ENCODE data around the gene RRAS.
"Not testable (repeated sequence)": the region's sequence is repeated elsewhere in the genome, so short reads cannot be mapped to it uniquely, and the experiment has no call there.

The RRAS gene

GRCh38 chr19:49636233-49636932 lies 3.6 kb downstream of the RRAS start:
- Histone ChIP-seq H3K9ac (ENCODE audit: low read depth, low read length) (no peak overlapping the region), H3K9me3 (ENCODE audit: control insufficient read depth, insufficient read depth, low read length) (no peaks in the 10 kb centered on the region), H3K4me1 (ENCODE audit: insufficient read depth, low read length) (peaks cover 3% of the 10 kb centered on the region; the same call in 1 of the 2 replicates), H3K36me3 (ENCODE audit: insufficient read depth, low read length) (no peaks in the 10 kb centered on the region)

GRCh38 chr19:49635530-49636232 lies 4.3 kb downstream of the RRAS start:
- Histone ChIP-seq H3K9ac (ENCODE audit: low read depth, low read length) (no peak overlapping the region), H3K4me1 (ENCODE audit: insufficient read depth, low read length) (peaks cover 3% of the 10 kb centered on the region; the same call in 1 of the 2 replicates), H3K9me3 (ENCODE audit: control insufficient read depth, insufficient read depth, low read length) (no peaks in the 10 kb centered on the region), H3K36me3 (ENCODE audit: insufficient read depth, low read length) (no peaks in the 10 kb centered on the region)

DNA sequence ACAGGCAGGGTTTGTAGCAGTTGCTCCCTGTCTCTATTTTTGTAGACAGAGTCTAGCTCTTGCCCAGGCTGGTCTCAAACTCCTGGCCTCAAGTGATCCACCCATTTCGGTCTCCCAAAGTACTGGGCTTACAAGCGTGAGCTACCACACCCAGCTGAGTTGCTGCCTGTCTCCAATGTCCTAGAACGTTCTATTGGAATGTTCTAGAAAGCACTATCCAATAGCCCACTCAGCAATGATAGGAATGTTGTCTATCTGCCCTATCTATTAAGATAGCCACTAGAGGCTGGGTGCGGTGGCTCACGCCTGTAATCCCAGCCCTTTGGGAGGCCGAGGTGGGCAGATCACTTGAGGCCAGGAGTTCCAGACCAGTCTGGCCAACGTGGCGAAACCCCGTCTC lies 6.7 kb downstream of the RRAS start:
- not testable (repeated sequence) for H3K9me3 ChIP-seq (ENCODE audit: control insufficient read depth, insufficient read depth, low read length); H3K9ac ChIP-seq (ENCODE audit: low read depth, low read length); H3K36me3 ChIP-seq (ENCODE audit: insufficient read depth, low read length); H3K4me1 ChIP-seq (ENCODE audit: insufficient read depth, low read length)

GRCh38 chr19:49632576-49632975 lies 7.4 kb downstream of the RRAS start:
- no peaks in the 10 kb centered on the region for H3K36me3 ChIP-seq (ENCODE audit: insufficient read depth, low read length)
- H3K4me1 ChIP-seq (ENCODE audit: insufficient read depth, low read length): peaks cover 3% of the 10 kb centered on the region; the same call in 1 of the 2 replicates
- no peak overlapping the region for H3K9ac ChIP-seq (ENCODE audit: low read depth, low read length)
- H3K9me3 ChIP-seq (ENCODE audit: control insufficient read depth, insufficient read depth, low read length): no peaks in the 10 kb centered on the region

- peaks cover 3% of the 10 kb centered on the region; the same call in 1 of the 2 replicates for H3K4me1 ChIP-seq (ENCODE audit: insufficient read depth, low read length)
- H3K9ac ChIP-seq (ENCODE audit: low read depth, low read length): no peak overlapping the region
- H3K9me3 ChIP-seq (ENCODE audit: control insufficient read depth, insufficient read depth, low read length): no peaks in the 10 kb centered on the region
- peaks cover 3% of the 10 kb centered on the region; the same call in 1 of the 2 replicates for H3K36me3 ChIP-seq (ENCODE audit: insufficient read depth, low read length)
Measured at GRCh38 chr19:49631610-49632192, 8.2 kb downstream of the RRAS start.

DNA sequence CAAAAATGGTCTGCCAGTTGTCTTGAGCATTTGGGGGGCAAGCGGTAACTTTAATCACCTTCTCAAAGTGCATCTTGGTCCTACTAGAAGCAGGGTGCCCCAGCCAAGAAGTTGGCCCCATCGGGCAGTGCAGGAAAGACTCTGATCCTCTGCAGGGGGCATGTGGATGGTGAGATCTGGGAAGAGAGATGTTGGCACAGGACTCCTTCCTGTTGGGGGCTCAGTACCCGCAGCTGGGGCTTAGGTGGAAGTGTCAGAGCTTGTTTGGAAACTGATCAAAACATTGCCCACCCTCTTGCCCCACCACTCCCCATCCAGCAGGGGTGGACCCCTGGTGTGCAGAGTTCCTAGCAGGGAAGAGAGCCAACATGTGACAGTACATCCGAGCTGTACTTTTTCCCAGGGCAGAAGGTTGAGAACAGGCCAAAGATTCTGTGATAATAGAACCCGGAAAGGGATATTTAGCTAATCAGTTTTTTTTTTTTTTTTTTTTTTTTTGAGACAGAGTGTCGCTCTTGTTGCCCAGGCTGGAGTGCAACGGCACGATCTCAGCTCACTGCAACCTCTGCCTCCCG lies 8.8 kb downstream of the RRAS start:
- Histone ChIP-seq H3K9ac (ENCODE audit: low read depth, low read length) (no peak overlapping the region), H3K9me3 (ENCODE audit: control insufficient read depth, insufficient read depth, low read length) (no peaks in the 10 kb centered on the region), H3K4me1 (ENCODE audit: insufficient read depth, low read length) (no peaks in the 10 kb centered on the region; the same call in 1 of the 2 replicates), H3K36me3 (ENCODE audit: insufficient read depth, low read length) (peaks cover 3% of the 10 kb centered on the region; the same call in 1 of the 2 replicates)

DNA sequence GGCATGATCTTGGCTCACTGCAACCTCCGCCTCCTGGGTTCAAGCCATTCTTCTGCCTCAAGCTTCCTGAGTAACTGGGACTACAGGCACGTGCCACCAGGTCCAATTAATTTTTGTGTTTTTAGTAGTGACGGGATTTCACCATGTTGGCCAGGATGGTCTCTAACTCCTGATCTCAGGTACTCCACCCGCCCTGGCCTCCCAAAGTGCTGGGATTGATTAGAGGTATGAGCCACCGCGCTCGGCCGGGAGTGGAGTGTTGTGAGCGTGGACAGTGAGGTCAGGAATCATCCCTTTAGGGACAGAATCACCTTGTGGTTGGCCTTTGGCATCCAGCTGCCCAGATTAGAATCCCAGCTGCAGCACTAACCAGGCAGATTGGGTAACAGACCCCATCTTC lies 10.3 kb downstream of the RRAS start:
- Histone ChIP-seq H3K36me3 (ENCODE audit: insufficient read depth, low read length) (peaks cover 3% of the 10 kb centered on the region), H3K9ac (ENCODE audit: low read depth, low read length) (no peak overlapping the region), H3K9me3 (ENCODE audit: control insufficient read depth, insufficient read depth, low read length) (no peaks in the 10 kb centered on the region), H3K4me1 (ENCODE audit: insufficient read depth, low read length) (no peaks in the 10 kb centered on the region)

GRCh38 chr19:49626226-49626625 lies 13.7 kb downstream of the RRAS start:
- Histone ChIP-seq H3K9me3 (ENCODE audit: control insufficient read depth, insufficient read depth, low read length) (no peaks in the 10 kb centered on the region), H3K9ac (ENCODE audit: low read depth, low read length) (no peak overlapping the region), H3K36me3 (ENCODE audit: insufficient read depth, low read length) (peaks cover 3% of the 10 kb centered on the region), H3K4me1 (ENCODE audit: insufficient read depth, low read length) (no peaks in the 10 kb centered on the region)

DNA sequence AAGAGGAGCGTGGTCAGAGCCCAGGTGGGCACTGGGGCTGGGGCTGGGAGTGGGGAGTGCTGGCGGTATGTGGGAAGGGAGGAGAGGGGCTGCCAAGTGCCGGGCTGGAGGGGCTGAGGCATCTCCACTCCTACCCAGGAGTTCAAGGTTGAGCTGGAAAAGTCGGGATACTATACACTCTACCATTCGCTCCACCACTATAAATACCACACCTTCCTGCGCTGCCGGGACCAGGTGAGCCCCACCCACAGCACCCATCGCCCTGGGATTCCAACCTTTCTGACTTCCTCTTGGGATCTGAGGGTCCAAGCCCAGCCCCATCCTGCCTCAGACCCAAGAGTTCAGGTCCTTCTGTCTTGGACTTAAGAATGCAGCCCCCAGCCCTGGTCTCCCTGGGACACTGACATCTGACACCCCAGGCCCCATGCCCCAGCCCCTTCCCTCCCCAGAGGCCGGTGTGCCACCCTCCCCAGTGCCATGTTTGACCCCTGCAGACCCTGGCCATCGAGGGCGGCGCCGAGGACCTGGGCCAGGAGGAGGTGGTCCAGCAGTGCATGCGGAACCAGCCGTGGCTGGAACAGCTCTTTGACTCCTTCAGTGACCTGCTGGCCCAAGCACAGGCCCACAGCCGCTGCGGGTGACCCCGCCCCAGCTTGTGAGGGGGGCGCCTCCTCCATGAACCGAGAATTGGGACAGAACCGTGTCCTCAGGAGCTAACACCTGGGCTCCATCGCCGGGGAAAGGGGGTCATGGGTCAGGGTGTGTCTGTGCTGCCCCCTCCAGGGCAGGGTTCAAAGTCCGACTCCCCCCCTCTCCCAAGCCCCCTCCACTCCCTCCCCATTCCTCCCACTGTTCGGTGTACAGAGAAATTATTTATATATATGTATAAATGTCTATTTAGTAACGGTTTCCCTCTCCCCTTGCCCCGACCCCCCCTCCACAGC lies 14.7 kb downstream of the RRAS start:
- Histone ChIP-seq H3K9ac (ENCODE audit: low read depth, low read length) (no peak overlapping the region), H3K36me3 (ENCODE audit: insufficient read depth, low read length) (peaks cover 3% of the 10 kb centered on the region), H3K9me3 (ENCODE audit: control insufficient read depth, insufficient read depth, low read length) (no peaks in the 10 kb centered on the region), H3K4me1 (ENCODE audit: insufficient read depth, low read length) (no peaks in the 10 kb centered on the region)

DNA sequence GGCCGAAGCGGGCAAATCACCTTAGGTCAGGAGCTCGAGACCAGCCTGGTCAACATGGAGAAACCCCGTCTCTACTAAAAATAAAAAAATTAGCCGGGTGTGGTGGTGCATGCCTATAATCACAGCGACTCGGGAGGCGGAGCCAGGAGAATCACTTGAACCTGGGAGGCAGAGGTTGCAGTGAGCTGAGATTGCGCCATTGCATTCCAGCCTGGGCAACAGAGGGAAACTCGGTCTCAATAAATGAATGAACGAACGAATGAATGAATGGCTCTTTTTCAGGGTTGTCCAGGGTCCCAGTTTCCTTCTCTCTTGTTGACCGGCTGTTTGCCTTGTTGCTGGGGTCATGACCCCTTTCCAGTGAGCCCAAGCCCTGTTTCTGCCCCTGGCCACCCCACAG lies 22.1 kb downstream of the RRAS start:
- H3K9me3 ChIP-seq (ENCODE audit: control insufficient read depth, insufficient read depth, low read length); H3K4me1 ChIP-seq (ENCODE audit: insufficient read depth, low read length); H3K9ac ChIP-seq (ENCODE audit: low read depth, low read length): not testable (repeated sequence)
- peaks cover 14% of the 10 kb centered on the region for H3K36me3 ChIP-seq (ENCODE audit: insufficient read depth, low read length)

GRCh38 chr19:49616945-49617344 lies 23.0 kb downstream of the RRAS start:
- no peaks in the 10 kb centered on the region for H3K9me3 ChIP-seq (ENCODE audit: control insufficient read depth, insufficient read depth, low read length)
- peaks cover 14% of the 10 kb centered on the region for H3K36me3 ChIP-seq (ENCODE audit: insufficient read depth, low read length)
- H3K9ac ChIP-seq (ENCODE audit: low read depth, low read length): no peak overlapping the region
- no peaks in the 10 kb centered on the region; the same call in 1 of the 2 replicates for H3K4me1 ChIP-seq (ENCODE audit: insufficient read depth, low read length)

DNA sequence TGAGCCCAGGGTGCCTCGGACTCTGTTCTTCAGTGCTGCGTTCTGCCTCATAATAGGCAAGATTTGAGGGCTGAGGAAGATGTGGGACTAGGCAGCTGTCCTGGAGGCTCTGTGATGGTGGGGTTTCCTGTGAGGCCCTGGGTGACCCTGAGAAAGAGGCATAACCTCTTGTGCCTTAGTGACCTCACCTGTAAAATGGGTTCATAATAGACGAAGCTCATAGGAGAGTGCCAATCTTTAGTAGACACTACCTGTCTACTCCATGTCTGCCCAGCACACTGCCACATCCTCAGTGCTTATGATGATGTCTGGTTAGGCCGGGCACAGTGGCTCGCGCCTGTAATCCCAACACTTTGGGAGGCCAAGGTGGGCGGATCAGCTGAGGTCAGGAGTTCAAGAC lies 23.4 kb downstream of the RRAS start:
- H3K4me1 ChIP-seq (ENCODE audit: insufficient read depth, low read length): no peaks in the 10 kb centered on the region; the same call in 1 of the 2 replicates
- H3K9me3 ChIP-seq (ENCODE audit: control insufficient read depth, insufficient read depth, low read length): no peaks in the 10 kb centered on the region
- H3K9ac ChIP-seq (ENCODE audit: low read depth, low read length): no peak overlapping the region
- H3K36me3 ChIP-seq (ENCODE audit: insufficient read depth, low read length): peaks cover 14% of the 10 kb centered on the region

- Histone ChIP-seq H3K9ac (ENCODE audit: low read depth, low read length) (no peak overlapping the region), H3K4me1 (ENCODE audit: insufficient read depth, low read length) (no peaks in the 10 kb centered on the region; the same call in 1 of the 2 replicates), H3K9me3 (ENCODE audit: control insufficient read depth, insufficient read depth, low read length) (no peaks in the 10 kb centered on the region), H3K36me3 (ENCODE audit: insufficient read depth, low read length) (peaks cover 14% of the 10 kb centered on the region)
Measured at GRCh38 chr19:49615861-49616260, 24.1 kb downstream of the RRAS start.

All from ES-I3 (cell line).